Tracheal epithelial cell (primary cell): ENCODE data around the gene SDR42E2. TPM values are rescaled to one million over a fixed set of nuclear protein-coding genes. Genes with fewer than 3 reads are reported as not detected.

Source experiments
- total RNA-seq: library from RNA; depleted of rRNA; stranded (reverse); fragments of >200 nt; gene quantifications from 2 replicates; pipeline ENCODE4 v1.2.1, GENCODE V29; 2014

The SDR42E2 gene
- total RNA-seq = not detected in 2 replicates

GRCh38 chr16:22161999-22162655, at the start of gene SDR42E2:
Gene SDR42E2, plus strand, starts transcription at chr16:22162506. Its CDS starts 3,077 bp downstream, at chr16:22165583.

GRCh38 chr16:22206013-22206841, 43.9 kb downstream of the SDR42E2 start, which contains the start of gene EEF2K:
Gene EEF2K, plus strand, starts transcription at chr16:22206278. Its CDS starts 19,452 bp downstream, at chr16:22225730.

Other genes with a start within 250 kb of the SDR42E2 start
- gene UQCRC2, start 209.1 kb upstream of the SDR42E2 start, total RNA-seq = 208 and 273 TPM in 2 replicates
- gene PDZD9, start 161.4 kb upstream of the SDR42E2 start, total RNA-seq = not detected in 2 replicates
- gene MOSMO, start 154.4 kb upstream of the SDR42E2 start, total RNA-seq = 6.5 and 13.6 TPM in 2 replicates
- gene VWA3A, start 70.0 kb upstream of the SDR42E2 start, total RNA-seq = not detected in 2 replicates
- 13.7 and 25.2 TPM in 2 replicates for gene EEF2K, start 43.8 kb downstream of the SDR42E2 start, total RNA-seq
- 63.1 and 64.6 TPM in 2 replicates for gene POLR3E, start 134.9 kb downstream of the SDR42E2 start, total RNA-seq
- gene CDR2, start 212.1 kb downstream of the SDR42E2 start, total RNA-seq = 11.9 and 19.5 TPM in 2 replicates